Ishikawa (cell line): ENCODE measurements around the gene PRG2.

Experiments
- CEBPB ChIP-seq: IDR thresholded peaks from 2 replicates; pipeline ENCODE4 v1.6.1; 2012
- RAD21 ChIP-seq: IDR thresholded peaks from 2 replicates; pipeline ENCODE4 v1.6.1; 2012; ENCODE audit warnings: low read depth
- TEAD4 ChIP-seq: IDR thresholded peaks from 2 replicates; pipeline ENCODE4 v1.6.1; 2012
- ZBTB7A ChIP-seq: IDR thresholded peaks from 2 replicates; pipeline ENCODE4 v1.6.1; 2012; ENCODE audit warnings: low read depth
- TF ChIP-seq, protein P1 (sequence below): IDR thresholded peaks from 2 replicates; pipeline ENCODE4 v1.6.1; 2012

DNA sequence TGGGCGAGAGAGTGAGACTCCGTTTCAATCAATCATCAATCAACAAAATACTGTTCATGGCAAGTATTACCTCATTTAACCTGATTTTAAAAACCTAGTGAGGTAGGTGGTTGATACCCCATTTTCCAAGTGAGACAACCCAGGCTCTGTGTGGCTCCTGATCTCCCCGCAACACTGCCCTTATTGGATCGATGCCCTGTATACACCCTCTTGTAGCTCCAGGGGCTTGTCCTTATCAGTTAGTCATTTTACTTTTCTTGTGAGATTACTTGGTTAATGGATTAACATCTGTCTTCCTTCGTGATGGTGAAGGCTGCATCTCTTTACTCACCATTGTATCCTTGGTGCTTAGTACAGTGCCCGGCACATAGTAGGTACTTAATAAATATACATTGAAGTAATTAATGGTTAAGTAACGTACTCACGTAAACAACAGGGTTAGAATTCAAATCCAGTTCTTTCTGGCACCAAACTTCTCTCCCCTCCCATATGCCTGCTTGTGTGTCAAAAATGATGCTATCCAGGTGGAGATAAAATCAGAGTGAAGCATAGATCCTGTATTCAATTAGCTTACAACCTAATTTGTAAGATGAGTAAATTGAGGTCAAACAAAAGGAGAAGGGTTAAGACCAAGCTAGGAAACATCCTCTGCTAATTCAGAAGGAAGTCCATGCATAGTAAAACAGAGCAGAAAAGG is 1.8 kb upstream of the PRG2 start:
- TF ChIP-seq CEBPB (no peak), TEAD4 (no peak), RAD21 (no peak), ZBTB7A (no peak)
- TF ChIP-seq, protein P1, sequence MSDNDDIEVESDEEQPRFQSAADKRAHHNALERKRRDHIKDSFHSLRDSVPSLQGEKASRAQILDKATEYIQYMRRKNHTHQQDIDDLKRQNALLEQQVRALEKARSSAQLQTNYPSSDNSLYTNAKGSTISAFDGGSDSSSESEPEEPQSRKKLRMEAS: no peak
